Retina (tissue), 1 donor: ENCODE results near the gene PROM1.
A peak's percentile ranks its signal among the peaks of the same experiment; 100 is the strongest.

Experiments
- DNase-seq: peaks from one replicate; pipeline ENCODE4 v3.0.0-alpha.2; 2016

Gene PROM1

DNA sequence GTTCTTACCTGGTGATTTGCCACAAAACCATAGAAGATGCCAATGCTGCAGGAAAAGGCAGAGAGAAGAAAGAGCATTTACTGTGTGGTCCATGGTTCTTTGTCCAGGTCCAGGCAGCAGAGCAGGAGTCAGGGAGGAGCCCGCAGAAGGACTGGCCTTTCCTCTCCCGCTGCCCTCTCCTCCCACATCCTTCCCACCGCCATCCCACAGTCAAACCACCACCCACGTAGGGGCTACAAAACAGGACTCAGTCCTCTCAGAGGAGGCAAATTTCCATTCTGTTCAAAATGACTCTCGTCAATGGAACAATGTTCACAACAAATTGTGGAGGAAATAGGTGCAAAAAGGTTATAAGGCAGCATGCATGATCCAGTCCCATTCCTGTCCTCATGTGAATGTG is 58.6 kb downstream of the PROM1 start:
- DNase-seq = no peak

DNA sequence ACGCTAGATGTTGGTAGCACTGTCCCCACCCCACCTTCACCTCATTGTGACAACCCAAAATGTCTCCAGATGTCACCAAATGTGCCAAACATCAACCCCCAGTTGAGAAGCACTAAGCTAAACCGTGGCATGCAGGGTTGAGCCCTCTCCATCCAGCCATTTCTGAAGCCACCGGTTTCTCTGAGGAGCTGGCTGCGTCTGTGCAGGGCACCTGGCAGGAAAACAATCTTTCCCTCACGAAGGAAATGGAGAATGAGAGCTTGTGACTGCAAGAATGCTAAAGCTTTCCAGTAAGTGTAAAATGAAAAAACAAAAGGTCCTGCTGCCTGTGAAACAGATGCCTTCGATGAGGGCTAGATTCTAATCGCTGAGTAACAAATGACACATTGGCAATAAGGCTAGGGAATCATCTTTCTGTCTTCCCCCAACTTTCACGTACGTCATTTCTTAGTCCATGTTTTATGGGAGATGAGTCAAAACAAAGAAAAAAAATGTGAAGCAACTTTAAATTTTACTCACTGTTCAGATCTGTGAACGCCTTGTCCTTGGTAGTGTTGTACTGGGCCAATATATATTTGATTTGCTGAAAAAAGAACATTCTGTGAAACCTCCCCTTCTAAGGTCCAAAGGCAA is 59.9 kb downstream of the PROM1 start:
- DNase-seq = no peak

DNA sequence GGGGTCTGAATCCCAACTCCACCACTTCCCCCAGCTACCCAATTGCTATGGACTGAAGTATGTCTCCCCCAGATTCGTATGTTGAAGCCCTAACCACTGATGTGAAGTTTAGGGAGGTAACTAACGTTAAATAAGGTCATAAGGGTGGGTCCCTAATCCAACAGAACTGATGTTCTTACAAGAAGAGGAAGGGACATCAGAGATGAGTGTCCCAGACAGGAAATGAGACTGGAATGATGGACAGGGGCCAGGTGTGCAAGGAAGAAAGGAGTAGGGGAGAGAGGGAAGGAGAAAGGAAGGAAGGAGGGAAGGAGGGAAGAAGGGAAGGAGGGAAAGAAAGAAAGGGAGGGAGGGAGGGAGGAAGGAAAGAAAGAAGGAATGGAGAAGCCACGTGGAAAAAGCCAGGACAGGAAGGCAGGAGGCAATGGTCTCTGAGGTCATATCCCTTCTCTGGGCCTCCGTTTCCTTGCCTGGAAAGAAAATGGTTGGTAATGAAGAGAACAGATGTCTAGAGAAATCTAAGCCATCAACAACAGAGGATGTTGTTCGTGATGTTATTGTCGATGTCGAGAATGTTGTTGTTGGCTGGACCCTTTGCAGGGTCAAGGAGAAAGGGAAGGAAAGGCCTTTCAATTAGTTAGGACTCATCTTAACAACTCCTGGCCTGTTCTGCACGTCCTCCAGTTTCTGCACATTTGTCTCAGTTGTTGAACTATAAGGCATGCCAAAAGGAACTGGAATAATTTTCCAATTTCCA is 61.8 kb downstream of the PROM1 start:
- DNase-seq = no peak

DNA sequence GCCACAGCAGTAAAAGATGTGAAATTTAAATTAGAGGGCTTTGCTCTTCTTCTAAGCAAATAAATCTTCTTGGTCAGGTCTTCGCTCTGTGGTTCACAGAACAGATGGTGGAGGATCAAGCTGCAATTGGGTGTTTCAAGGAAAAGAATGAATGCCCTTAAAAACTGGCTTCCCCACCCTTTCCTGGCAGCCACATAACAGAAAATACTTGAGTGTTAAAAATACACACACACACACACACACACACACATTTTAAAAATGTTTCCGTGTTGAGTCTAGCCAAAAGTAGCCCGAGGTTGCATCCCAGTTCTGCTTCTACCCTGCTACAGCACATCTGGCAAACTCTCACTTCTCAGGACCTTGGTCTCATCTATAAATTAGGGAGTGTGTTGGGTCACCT is 64.2 kb downstream of the PROM1 start:
- DNase-seq = no peak

DNA sequence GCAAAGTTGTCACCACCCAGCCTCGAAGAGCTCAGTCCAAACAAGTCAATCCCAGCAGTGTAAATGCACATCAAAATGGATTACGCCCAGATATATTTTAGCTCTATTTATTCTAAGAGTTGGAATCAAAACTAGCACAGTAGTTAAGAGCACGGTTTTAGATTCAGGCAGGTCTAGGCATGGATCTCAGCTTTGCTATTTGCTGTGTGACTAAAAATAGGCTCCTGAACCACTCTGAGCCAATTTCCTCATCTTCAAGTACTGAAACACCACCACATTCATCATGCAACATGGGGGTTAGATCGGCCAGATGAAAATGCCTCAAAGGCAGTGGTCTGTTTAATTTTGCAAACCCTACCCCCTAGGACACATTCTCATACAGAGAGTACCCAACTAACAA is 65.0 kb downstream of the PROM1 start:
- DNase-seq = no peak

DNA sequence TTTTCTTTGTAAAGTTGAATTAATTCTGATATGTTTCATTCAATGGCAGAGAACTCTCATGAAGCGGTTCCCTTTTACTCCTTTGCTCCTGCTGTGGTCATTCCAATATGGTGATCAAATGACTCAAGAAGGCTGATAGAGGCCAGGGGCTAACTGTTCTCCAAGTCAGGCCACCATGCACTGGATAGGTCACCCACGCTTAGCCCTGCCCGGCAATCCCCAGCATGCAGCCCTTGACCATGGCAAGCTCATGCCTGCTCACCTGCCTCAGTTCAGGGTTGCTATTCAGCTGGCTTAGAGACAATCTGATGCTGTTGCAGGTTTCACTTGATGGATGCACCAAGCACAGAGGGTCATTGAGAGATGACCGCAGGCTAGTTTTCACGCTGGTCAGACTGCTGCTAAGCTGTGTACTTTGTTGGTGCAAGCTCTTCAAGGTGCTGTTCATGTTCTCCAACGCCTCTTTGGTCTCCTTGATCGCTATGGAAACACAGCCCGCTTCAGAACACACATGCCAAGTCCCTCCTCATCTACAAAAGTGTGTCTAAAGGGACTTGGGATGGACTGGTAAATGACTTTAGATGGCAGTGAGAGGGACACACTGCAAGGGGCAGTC is 65.7 kb downstream of the PROM1 start:
- DNase-seq = no peak

DNA sequence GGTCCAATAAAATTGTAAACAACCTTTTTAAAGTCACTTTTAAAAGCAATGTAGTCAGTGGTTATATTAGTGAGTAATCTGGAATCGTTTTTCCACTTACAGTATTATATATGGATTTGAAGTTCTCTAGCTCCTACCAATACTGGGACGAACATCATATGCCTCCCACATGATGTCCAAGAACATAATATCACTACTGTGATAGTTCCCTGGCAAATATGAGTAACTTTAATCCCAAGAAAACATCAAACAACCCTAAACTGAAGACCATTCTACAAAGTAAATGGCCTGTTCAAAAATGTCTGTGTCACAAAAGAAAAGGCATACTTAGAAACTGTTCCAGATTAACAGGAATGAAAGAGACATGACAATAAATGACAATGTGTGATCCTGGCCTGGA is 67.3 kb downstream of the PROM1 start:
- DNase-seq = no peak

DNA sequence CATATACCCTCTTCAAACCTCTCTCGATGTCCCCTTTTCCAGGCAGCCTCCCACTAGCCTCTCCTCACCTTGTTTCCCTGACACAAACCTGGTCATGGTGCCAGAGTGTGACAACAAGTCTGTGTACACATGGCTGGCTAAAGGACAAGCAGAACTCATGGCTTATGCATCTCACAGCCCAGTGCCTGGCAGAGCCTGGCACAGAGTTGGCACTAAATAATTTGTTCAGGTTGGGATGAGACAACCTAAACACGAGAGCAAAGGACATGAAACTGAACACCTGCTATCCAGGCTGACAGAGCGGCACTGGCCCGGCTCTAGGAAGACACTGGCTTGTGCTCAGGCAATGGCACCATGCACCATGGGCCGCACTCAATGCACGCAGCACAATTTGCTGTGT is 72.7 kb downstream of the PROM1 start:
- no peak for DNase-seq

DNA sequence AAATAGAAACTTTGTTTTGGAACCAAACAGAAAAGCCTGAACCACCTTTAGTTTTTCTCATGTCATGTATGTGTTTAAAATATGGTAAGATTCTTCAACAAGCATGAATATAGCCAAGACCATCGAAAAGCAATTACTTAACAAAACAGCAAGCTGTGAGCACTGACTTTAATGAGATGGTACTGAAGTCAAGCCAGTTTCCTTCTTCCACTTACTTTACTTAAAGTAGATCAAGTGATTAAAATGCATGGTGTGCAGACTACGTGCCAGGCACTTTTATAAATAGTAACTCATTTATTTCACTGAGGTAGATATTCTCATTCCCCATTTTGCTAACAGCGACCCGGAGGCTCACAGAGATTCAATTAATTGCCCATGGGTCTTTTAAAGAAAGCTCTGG is 74.7 kb downstream of the PROM1 start:
- no peak for DNase-seq

DNA sequence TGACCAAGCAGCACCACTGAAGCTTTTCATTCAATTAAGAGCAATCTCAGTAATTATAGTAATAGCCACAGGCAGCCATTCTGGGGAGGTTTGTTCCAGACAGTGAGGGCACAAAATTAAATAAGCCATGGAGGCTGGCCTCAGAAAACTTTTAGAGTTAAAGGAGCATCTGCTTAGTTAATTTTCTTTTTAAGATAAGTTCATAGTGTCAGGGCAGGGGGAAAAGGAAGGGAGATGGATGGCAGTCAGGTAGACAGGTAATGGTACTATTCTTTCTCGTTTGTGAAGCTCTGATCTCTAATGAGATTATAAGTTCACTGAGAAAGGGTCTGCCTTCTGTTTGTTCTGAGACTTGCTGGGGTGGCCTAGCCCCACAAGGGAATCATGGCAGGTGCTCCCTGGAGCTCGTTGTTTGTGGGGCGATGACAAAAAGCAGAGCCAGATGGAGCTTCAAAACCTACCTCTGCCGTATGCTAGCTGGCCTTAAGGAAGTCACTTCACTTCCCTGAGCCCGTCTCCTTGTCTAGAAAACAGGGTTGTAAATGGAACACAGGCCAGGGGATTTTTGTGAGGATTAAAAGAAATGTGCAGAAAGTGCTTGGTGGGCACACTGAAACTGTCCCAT is 76.2 kb downstream of the PROM1 start:
- peak; percentile 24 for DNase-seq

DNA sequence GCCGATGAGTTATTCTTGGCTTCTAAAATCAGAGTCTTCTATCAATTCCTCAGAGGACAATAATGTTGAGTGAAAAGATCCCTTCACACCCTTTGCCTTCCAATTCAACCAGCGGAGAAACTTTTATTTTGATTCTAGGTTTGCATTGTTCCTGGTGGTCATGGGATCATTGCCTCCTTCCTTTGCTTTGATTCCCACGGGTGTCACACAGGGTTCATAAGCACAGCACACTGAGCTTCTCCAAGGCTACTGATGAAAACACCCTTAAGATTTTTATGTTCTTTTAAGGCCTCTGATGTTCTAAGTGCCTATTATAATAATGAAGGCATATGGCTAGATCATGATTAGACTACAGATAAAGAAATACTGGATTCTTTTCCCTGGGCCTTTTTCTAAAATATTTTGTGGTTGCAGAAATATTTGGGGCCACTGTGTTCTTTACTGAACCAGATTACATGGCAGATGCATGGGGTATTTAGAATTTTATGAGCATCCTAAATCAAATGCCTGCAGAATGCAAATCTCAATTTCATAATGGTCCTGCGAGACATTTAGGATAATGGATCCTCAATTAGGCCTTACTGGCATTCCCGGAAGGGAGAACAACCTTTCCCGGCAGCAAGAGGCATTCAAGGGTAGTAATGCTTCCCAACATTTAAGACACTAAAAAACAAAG is 76.9 kb downstream of the PROM1 start:
- DNase-seq = no peak

DNA sequence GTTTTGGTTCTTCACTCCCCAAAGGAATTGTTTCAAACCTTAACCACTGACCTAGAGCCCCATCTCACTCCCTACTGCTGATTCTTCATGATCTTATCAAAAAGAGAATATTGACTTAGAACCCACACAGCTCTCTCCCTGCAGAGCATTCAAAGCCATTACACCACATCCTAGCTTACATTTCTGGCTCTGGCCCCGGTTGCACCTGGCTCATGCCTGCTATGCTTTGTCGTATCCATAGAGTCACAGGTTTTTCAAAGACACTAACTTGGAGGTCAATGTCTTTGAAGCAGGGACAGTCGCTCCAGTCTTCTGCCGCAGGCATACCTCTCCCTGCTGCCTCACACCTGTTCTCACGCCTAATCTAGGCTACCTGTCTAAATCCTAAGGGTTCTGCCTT is 78.1 kb downstream of the PROM1 start:
- no peak for DNase-seq

DNA sequence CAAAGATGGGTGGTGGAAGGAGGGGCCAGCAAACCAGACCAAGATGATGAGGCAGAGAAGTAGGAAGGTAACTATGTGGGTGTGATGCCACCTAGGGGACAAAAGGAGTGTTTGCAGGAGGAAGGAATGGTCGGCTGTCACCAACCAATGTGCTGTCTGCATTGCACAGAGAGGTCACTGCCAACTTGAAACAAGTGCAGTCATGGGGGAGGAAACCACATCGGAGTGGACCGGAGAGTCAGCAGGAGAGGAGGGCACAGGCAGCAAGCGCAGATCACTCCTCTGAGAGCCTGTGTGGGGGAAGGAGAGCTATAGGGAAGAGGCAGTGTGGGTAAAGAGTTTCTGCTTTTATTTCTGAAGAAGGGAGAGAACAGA is 82.4 kb downstream of the PROM1 start:
- peak; percentile 76 for DNase-seq

DNA sequence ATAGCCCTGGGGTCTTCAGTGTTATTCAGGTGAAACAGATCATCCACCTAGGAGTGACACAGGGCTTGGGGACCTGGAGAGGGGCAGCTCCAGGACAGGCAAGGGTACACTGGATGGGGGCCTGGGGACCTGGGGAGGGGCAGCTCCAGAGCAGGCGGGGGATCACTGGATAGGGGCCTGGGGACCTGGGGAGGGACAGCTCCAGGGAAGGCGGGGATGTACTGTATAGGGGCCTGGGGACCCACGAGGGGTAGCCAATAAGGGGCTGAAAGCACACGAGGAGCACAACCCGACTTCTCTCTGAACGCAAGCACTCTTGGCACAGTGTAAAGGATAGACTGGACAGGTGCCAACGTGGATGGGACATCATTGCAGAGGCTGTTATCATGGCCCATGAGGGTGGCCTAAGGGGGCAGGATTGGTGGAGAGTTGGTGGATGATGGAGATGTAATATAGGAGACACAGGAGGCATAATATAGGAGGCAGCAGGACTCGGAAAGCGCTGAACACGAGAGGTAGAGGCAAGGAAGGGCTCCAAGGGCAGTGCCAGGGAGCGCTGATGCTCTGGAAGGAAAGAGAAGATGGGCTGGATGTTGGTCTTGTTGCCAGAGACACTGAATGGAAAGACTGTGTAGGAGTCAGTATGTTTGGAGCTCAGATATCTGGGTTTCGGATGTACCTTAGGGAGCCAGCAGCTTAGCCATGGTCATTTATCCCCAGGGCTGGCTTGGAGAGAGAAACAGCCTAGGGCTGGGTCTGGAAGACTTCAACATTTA is 82.9 kb downstream of the PROM1 start:
- no peak for DNase-seq

DNA sequence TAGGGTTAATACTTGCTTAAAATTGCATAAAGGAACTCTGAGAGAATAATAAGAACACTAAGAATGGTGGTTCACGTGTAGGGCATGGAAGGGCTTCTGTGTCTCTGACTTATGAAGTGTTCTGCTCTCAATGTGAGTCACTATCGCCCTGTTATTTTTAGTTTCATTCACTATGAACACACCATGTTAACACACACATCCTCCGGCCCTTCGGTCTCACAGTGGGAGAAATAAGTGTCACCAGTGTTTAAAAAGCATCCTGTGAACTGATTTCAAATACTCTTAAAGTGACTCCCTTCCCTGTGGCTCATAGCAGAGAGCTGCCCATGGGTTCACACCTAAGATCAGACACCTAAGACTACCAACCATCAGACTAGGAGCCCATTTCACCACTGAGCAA is 87.0 kb downstream of the PROM1 start:
- DNase-seq = no peak

DNA sequence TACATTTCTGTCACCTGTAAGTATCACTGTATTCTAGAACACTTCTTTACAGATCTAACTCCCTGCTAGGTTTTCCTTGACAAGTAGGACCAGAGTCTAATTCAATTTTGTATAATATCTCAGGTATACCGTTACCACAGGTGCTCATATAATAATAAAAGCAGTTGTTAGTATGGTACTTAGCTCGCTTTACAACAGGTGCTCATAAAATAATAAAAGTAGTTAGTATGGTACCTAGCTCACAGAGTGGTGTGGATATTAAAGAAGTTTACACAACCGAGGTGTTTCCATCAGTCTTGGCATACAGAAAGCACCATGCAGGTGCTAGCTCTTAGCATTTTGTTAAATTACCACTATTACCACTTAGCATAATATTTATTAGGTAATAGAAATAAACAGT is 88.0 kb downstream of the PROM1 start:
- DNase-seq = no peak

DNA sequence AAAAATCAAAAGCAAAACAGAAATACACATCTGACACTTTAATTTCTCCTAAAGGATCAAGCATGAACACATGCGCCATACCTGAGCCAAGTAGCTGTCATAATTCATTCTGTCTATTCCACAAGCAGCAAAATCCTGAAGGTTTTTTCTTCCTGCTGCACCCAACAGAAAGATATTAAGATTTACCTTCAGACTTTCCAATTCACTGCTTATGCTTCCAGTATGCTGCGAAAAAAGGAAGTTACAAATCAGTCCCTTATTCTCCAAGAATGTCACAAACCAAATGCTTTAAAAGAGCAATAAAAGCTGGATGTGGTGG is 91.7 kb downstream of the PROM1 start:
- no peak for DNase-seq

DNA sequence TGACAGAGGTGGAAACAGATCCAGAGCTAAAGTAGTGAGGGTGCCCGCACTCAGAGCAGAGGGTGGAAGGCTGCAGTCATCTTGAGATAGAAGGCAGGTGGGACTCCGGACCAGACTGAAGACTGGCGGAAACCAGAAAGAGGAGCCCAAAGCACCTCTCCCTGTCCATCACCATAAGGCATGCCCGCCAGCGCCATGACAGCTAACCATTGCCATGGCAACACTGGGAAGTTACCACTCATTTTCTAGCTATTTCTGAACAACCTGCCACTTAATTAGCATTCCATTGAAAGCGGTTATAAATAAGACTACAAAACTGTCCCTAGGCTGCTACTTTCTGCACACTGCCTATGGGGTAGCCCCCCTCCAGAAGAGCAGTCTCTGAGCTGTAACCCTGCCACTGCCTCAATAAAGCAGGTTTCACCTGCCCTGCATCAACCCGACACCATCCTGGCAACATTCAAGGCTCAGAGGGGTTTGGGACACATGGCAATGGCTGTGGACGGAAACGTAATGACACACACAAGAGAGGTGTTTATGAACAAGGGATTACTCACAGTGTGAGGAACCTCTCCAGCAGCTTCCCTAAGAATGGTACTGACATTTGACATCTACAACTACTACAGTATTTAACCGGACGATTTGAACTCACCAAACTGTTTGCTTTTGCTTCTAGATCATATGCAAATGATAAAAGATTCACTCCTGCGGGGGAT is 93.1 kb downstream of the PROM1 start:
- DNase-seq = no peak

DNA sequence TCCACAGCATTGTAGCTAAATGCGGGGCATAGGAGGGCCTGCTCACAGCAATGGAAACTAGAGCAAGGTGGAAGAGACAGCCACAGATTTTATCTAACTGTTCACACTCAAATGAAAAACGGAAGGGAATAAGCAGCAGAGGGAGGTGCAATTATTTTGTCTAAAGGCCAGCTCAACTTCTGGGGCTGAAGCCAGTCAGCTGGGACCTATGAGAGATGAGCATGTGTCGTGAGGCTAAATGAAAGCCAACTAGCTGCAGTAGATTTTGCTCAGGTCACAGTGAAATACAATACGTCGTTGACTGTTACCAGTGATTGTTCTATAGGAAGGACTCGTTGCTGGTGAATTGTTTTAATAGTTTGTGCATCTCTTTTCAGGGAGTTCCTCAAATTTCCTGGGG is 94.4 kb downstream of the PROM1 start:
- DNase-seq = no peak

DNA sequence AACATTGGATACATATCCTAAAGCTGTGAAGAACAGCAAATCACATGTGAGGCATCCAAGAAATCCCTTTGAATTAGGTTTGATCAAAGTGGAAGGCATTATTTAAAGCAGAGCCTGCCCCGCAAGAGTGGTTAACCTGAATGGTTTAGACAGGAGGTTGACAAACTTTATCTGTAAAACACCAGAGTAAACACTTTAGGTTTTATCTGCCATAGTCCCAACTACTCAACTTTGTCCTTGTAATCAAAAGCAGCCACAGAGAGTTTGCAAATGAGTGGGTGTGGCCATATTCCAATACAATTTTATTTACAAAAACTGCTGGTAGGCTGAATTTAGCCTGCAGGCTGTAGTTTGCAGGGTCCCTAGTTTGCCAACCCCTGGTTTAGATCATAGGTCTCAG is 95.6 kb downstream of the PROM1 start:
- no peak for DNase-seq

DNA sequence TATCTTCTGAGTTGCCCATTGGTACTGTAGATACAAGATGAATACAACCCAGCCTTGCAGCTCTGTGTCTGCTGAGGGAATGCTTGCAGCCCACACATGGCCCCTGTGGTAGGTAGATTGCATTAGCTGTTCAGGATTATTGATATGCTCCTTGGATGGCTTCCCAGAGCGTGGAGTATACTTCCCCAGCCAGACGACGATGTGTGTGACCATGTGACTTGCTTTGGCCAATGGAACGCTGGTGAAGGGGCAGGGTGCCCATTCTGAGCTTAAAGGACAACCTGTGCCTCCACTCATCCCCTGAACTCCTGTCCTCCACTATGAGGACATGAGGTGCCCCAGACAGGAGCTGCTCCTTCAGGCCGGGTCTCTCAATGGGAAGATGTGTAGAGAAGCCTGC is 96.9 kb downstream of the PROM1 start:
- no peak for DNase-seq

DNA sequence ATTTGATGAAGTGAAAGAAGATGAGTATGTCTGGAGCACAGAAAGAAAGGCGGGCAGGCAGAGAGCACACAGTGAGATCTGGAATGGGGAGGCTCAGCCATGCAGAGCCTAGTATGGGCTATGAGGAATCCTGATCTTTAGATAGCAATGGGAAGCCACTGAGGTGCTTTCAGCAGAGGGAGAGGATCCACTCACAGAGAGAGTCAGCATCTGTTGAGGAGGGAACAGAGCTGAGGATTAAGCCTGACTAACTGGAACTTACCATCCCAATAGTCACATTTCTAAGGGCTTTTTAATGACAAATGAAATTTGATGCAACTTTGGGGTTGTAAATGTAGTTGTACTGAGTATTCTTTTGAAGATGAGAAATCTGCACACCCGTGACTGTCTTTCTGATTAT is 100.2 kb downstream of the PROM1 start:
- no peak for DNase-seq
